ENCODE data around the gene FA2H. TPM values are rescaled to one million over a fixed set of nuclear protein-coding genes. Genes with fewer than 3 reads are reported as not detected.

Gene FA2H
- total and polyA plus RNA-seq, 2 of the 13 experiments (the other 11 are each of a cell fraction or from before 2014, with no cell fraction given), result 0.20 TPM; not detected in 1

- TF ChIP-seq HIVEP1 (CRISPR knock-in tag; IDR thresholded peaks at IDR 0.05), result peak; percentile 89
- TF ChIP-seq ZNF724P (CRISPR knock-in tag; IDR thresholded peaks at IDR 0.05; ENCODE audit: borderline replicate concordance), result peak; percentile 58; the same call in 1 of the 2 replicates
- TF ChIP-seq ATF7 (IDR thresholded peaks at IDR 0.05), result no peak
- TF ChIP-seq ATF7 (CRISPR knock-in tag; IDR thresholded peaks at IDR 0.05), result peak; percentile 34; the same call in 1 of the 2 replicates
- no peak for TF ChIP-seq FOXM1 (CRISPR knock-in tag; IDR thresholded peaks at IDR 0.05)
- TF ChIP-seq FOXC1 (CRISPR knock-in tag; IDR thresholded peaks at IDR 0.05; ENCODE audit: borderline replicate concordance), result peak; percentile 48; the same call in 1 of the 2 replicates
- TF ChIP-seq SATB2 (CRISPR knock-in tag; IDR thresholded peaks at IDR 0.05), result peak; percentile 61; the same call in 1 of the 2 replicates
- TF ChIP-seq, protein P1, sequence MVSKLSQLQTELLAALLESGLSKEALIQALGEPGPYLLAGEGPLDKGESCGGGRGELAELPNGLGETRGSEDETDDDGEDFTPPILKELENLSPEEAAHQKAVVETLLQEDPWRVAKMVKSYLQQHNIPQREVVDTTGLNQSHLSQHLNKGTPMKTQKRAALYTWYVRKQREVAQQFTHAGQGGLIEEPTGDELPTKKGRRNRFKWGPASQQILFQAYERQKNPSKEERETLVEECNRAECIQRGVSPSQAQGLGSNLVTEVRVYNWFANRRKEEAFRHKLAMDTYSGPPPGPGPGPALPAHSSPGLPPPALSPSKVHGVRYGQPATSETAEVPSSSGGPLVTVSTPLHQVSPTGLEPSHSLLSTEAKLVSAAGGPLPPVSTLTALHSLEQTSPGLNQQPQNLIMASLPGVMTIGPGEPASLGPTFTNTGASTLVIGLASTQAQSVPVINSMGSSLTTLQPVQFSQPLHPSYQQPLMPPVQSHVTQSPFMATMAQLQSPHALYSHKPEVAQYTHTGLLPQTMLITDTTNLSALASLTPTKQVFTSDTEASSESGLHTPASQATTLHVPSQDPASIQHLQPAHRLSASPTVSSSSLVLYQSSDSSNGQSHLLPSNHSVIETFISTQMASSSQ (IDR thresholded peaks at IDR 0.05; ENCODE audit: low read depth), result peak; percentile 45; the same call in 1 of the 2 replicates
- TF ChIP-seq, protein P1 (CRISPR knock-in tag; IDR thresholded peaks at IDR 0.05; ENCODE audit: borderline replicate concordance), result peak; percentile 55
- TF ChIP-seq ZNF720 (CRISPR knock-in tag; IDR thresholded peaks at IDR 0.05), result 0 out of 2 replicates have a peak, but pooled peaks have one; percentile 16
- no peak for TF ChIP-seq SKI (IDR thresholded peaks at IDR 0.05; ENCODE audit: partially characterized antibody)
- TF ChIP-seq, protein P2, sequence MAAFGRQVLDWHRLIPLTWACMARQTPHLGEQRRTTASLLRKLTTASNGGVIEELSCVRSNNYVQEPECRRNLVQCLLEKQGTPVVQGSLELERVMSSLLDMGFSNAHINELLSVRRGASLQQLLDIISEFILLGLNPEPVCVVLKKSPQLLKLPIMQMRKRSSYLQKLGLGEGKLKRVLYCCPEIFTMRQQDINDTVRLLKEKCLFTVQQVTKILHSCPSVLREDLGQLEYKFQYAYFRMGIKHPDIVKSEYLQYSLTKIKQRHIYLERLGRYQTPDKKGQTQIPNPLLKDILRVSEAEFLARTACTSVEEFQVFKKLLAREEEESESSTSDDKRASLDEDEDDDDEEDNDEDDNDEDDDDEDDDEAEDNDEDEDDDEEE (CRISPR knock-in tag; IDR thresholded peaks at IDR 0.05), result peak; percentile 85; the same call in 1 of the 2 replicates
- peak; percentile 85; the same call in 1 of the 2 replicates for TF ChIP-seq ZNF567 (CRISPR knock-in tag; IDR thresholded peaks at IDR 0.05; ENCODE audit: borderline replicate concordance)
- TF ChIP-seq LCORL (IDR thresholded peaks at IDR 0.05), result 0 out of 2 replicates have a peak, but pooled peaks have one; percentile 37
- TF ChIP-seq LCORL (CRISPR knock-in tag; IDR thresholded peaks at IDR 0.05), result no peak
- TF ChIP-seq, protein P3, sequence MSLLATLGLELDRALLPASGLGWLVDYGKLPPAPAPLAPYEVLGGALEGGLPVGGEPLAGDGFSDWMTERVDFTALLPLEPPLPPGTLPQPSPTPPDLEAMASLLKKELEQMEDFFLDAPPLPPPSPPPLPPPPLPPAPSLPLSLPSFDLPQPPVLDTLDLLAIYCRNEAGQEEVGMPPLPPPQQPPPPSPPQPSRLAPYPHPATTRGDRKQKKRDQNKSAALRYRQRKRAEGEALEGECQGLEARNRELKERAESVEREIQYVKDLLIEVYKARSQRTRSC (CRISPR knock-in tag; IDR thresholded peaks at IDR 0.05; ENCODE audit: low read depth), result peak; percentile 89; the same call in 1 of the 2 replicates
- TF ChIP-seq DMAP1 (CRISPR knock-in tag; IDR thresholded peaks at IDR 0.05), result peak; percentile 93
- TF ChIP-seq THAP11 (CRISPR knock-in tag; IDR thresholded peaks at IDR 0.05), result peak; percentile 94
- TF ChIP-seq SIN3B (IDR thresholded peaks at IDR 0.05; ENCODE audit: low read length), result peak; percentile 92
- peak; percentile 90 for TF ChIP-seq POLR2AphosphoS5 (IDR thresholded peaks at IDR 0.05; ENCODE audit: low read depth, low read length)
- 0 out of 2 replicates have a peak, but pooled peaks have one; percentile 52 for TF ChIP-seq ZNF674 (CRISPR knock-in tag; IDR thresholded peaks at IDR 0.05; ENCODE audit: low read depth)
- peak; percentile 60; the same call in 1 of the 2 replicates for TF ChIP-seq ZMAT3 (CRISPR knock-in tag; conservative IDR thresholded peaks at IDR 0.05)
- TF ChIP-seq RFXAP (CRISPR knock-in tag; IDR thresholded peaks at IDR 0.05; ENCODE audit: borderline replicate concordance), result 0 out of 2 replicates have a peak, but pooled peaks have one; percentile 68
- TF ChIP-seq KLF15 (CRISPR knock-in tag; IDR thresholded peaks at IDR 0.05; ENCODE audit: borderline replicate concordance), result peak; percentile 74; the same call in 1 of the 2 replicates
- peak; percentile 96 for TF ChIP-seq SIN3A (IDR thresholded peaks at IDR 0.05; ENCODE audit: borderline replicate concordance, low read depth, low read length)
- no peak for TF ChIP-seq ZBTB21 (CRISPR knock-in tag; IDR thresholded peaks at IDR 0.05)
Measured at GRCh38 chr16:74666425-74667254, 108.0 kb downstream of the FA2H start, which contains the start of gene RFWD3 (continued).
